Tibial artery (tissue), 4 donors: ENCODE measurements around the gene AREG.
"Not testable (repeated sequence)": the region's sequence is repeated elsewhere in the genome, so short reads cannot be mapped to it uniquely, and the experiment has no call there.

Experiments used
- DNase-seq, 2 donors: peaks; one replicate each; pipeline ENCODE4 v3.0.0-alpha.2; 2019
- H3K27ac ChIP-seq, 2 donors: fragments of 200-600 bp; sonication (generic) in 1 of 2; 1 replicate in 1 of 2; 2 replicates in 1 of 2; pipeline ENCODE4 v1.5.1; 2018 to 2019; ENCODE audit warnings: mild to moderate bottlenecking in 1 of 2
- H3K27me3 ChIP-seq, 2 donors: fragments of 200-600 bp; sonication (generic) in 1 of 2; one replicate each; pipeline versions ENCODE4 v1.5.1 to v1.6.0; 2016 to 2019
- H3K36me3 ChIP-seq, 3 donors: fragments of 200-600 bp; sonication (generic) in 2 of 3; one replicate each; pipeline ENCODE4 v1.5.1; 2016 to 2019; ENCODE audit warnings: mild to moderate bottlenecking in 2 of 3
- H3K4me1 ChIP-seq, 4 donors: fragments of 200-600 bp; sonication (generic) in 2 of 4; 1 replicate in 3 of 4; 2 replicates in 1 of 4; pipeline ENCODE4 v1.5.1; 2016 to 2019
- H3K4me3 ChIP-seq, 2 donors: fragments of 200-600 bp; sonication (generic) in 1 of 2; 1 replicate in 1 of 2; 2 replicates in 1 of 2; pipeline ENCODE4 v1.5.1; 2018 to 2019; ENCODE audit warnings: mild to moderate bottlenecking in 2 of 2
- H3K9me3 ChIP-seq, 3 donors: fragments of 200-600 bp; sonication (generic) in 1 of 3; one replicate each; pipeline ENCODE4 v1.5.1; 2016 to 2019
- CTCF ChIP-seq, 2 experiments: fragments of 200-600 bp in 1 of 2; fragments of 450-650 bp in 1 of 2; IDR thresholded peaks; one replicate each; pipeline ENCODE4 v1.5.1; 2017 to 2019; ENCODE audit warnings: antibody characterized with exemption in 2 of 2, mild to moderate bottlenecking in 1 of 2, moderate library complexity in 1 of 2
- intact Hi-C: fragments of 100-400 bp; cut with DNase I; formaldehyde crosslinking; loops from one replicate; pipeline ENCODE4 v1.15.0; 2023; ENCODE audit warnings: low total_unique reads

Gene AREG

GRCh38 chr4:74444891-74445642 is at the start of gene AREG:
Gene AREG, plus strand, starts transcription at chr4:74445136. Its CDS starts 210 bp downstream, at chr4:74445346.
- Histone ChIP-seq H3K4me1 (peaks cover 0 to 4% (median 0%) of the 10 kb centered on the region in 4 donors), H3K27me3 (no peaks in the 10 kb centered on the region), H3K27ac (peak within 1 kb of the TSS; percentile 34 to 59), H3K36me3 (no peaks in the 10 kb centered on the region), H3K9me3 (no peaks in the 10 kb centered on the region), H3K4me3 (peak within 1 kb of the TSS; percentile 60 to 61)
- peak; percentile 69 to 86 for DNase-seq
- peak; percentile 33 to 46 for TF ChIP-seq CTCF (IDR thresholded peaks at IDR 0.05)
- intact Hi-C loops = no loop called here

- H3K27ac ChIP-seq = no peak overlapping the region
- no peak for TF ChIP-seq CTCF (IDR thresholded peaks at IDR 0.05)
- no peaks in the 10 kb centered on the region for H3K9me3 ChIP-seq
- no peaks in the 10 kb centered on the region for H3K36me3 ChIP-seq
- no peak overlapping the region for H3K4me3 ChIP-seq
- no peak for DNase-seq
- no peaks in the 10 kb centered on the region for H3K27me3 ChIP-seq
- H3K4me1 ChIP-seq = no peaks in the 10 kb centered on the region
- intact Hi-C loops = no loop called here
Observed at GRCh38 chr4:74395633-74396032, 49.3 kb upstream of the AREG start.

GRCh38 chr4:74397748-74398426 is 47.0 kb upstream of the AREG start:
- no peaks in the 10 kb centered on the region for H3K4me1 ChIP-seq
- intact Hi-C loops = no loop called here
- no peak for TF ChIP-seq CTCF (IDR thresholded peaks at IDR 0.05)
- H3K27me3 ChIP-seq = no peaks in the 10 kb centered on the region
- no peaks in the 10 kb centered on the region for H3K36me3 ChIP-seq
- H3K4me3 ChIP-seq = peak overlapping the region; percentile 18 to 19
- H3K9me3 ChIP-seq = no peaks in the 10 kb centered on the region
- H3K27ac ChIP-seq = no peak overlapping the region
- DNase-seq = no peak

GRCh38 chr4:74398894-74399589 is 45.9 kb upstream of the AREG start:
- H3K36me3 ChIP-seq, H3K4me3 ChIP-seq, intact Hi-C loops, H3K4me1 ChIP-seq, H3K27me3 ChIP-seq, H3K9me3 ChIP-seq, H3K27ac ChIP-seq, DNase-seq: not testable (repeated sequence)

GRCh38 chr4:74400395-74400794 is 44.5 kb upstream of the AREG start:
- Histone ChIP-seq H3K4me3 (no peak overlapping the region), H3K4me1 (no peaks in the 10 kb centered on the region), H3K27ac (no peak overlapping the region), H3K27me3 (no peaks in the 10 kb centered on the region), H3K36me3 (no peaks in the 10 kb centered on the region), H3K9me3 (no peaks in the 10 kb centered on the region)
- no peak for TF ChIP-seq CTCF (IDR thresholded peaks at IDR 0.05)
- intact Hi-C loops = no loop called here
- no peak for DNase-seq
